ENCODE results near the gene SLC26A2.
"Not testable (repeated sequence)": the region's sequence is repeated elsewhere in the genome, so short reads cannot be mapped to it uniquely, and the experiment has no call there.

SLC26A2 gene

DNA sequence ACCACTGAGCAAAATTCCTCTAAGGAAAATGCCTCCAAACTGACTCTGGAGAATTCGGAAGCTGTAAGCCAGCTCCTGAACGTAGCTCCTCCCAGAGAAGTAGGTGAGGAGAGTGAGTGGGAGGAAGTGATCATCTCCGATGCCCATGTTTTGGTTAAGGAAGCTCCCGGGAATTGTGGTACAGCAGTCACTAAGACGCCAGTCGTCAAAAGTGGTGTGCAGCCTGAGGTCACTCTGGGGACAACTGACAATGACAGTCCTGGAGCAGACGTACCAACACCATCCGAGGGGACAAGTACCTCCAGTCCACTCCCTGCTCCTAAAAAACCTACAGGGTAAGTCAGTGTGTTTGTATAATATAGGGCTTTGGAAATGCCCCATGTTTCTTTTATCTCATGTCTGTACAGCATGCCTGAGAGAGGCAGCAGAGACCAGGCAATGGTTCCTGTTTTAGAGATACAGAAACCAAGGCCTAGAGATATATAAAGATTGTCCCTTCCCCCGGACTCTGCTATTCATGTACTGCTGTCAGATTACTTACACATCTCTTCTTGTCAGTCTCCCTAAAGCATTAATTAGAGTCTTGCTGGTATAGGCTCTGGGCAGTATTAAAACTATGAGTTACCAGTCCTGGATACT lies 63.9 kb downstream of the SLC26A2 start:
- Histone ChIP-seq H3K4me1 (peaks cover 0 to 32% (median 8%) of the 10 kb centered on the region in 4 donors), H3K4me3 (no peak overlapping the region), H3K36me3 (peaks cover 49 to 74% (median 64%) of the 10 kb centered on the region in 3 donors), H3K27ac (no peak overlapping the region), H3K9me3 (no peaks in the 10 kb centered on the region), H3K27me3 (no peaks in the 10 kb centered on the region)
- no peak for DNase-seq
- TF ChIP-seq, protein P1, sequence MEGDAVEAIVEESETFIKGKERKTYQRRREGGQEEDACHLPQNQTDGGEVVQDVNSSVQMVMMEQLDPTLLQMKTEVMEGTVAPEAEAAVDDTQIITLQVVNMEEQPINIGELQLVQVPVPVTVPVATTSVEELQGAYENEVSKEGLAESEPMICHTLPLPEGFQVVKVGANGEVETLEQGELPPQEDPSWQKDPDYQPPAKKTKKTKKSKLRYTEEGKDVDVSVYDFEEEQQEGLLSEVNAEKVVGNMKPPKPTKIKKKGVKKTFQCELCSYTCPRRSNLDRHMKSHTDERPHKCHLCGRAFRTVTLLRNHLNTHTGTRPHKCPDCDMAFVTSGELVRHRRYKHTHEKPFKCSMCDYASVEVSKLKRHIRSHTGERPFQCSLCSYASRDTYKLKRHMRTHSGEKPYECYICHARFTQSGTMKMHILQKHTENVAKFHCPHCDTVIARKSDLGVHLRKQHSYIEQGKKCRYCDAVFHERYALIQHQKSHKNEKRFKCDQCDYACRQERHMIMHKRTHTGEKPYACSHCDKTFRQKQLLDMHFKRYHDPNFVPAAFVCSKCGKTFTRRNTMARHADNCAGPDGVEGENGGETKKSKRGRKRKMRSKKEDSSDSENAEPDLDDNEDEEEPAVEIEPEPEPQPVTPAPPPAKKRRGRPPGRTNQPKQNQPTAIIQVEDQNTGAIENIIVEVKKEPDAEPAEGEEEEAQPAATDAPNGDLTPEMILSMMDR (IDR thresholded peaks at IDR 0.05): no peak
- intact Hi-C loops (cut with DNase I; ENCODE audit: low total_unique reads): no loop called here

DNA sequence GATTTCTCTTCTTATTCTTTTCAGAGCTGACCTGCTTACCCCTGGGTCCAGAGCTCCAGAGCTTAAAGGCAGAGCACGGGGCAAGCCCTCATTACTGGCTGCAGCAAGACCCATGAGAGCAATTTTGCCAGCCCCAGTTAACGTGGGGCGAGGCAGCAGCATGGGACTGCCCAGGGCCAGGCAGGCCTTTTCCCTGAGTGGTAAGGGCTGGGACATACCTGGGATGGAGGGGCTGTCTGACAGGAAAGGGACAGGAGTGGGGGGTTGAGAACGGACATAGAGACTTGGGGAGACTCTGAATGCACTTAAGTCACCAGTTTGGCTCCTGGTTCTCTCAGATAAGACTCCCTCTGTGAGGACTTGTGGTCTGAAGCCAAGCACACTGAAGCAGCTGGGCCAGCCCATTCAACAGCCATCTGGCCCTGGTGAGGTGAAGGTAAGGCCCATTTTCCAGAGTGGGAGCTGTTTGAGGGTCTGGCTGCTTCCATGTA lies 66.2 kb downstream of the SLC26A2 start:
- peaks cover 47 to 75% (median 71%) of the 10 kb centered on the region in 3 donors for H3K36me3 ChIP-seq
- no peak for DNase-seq

DNA sequence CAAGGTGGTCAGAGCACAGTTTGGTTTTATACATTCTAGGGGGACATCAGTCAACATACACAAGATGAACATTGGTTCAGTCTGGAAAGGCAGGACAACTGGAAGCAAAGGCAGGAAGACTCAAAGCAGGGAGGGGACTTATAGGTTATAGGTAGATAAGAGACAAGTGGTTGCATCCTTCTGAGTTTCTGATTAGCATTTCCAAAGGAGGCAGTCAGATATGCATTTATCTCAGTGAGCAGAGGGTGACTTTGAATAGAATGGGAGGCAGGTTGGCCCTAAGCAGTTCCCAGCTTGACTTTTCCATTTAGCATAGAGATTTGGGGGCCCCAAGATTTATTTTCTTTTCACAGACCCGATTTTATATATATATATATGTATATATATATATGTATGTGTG lies 67.5 kb downstream of the SLC26A2 start:
- intact Hi-C loops (cut with DNase I; ENCODE audit: low total_unique reads); H3K27ac ChIP-seq; H3K4me1 ChIP-seq; H3K9me3 ChIP-seq; H3K27me3 ChIP-seq; H3K4me3 ChIP-seq; DNase-seq: not testable (repeated sequence)
- peaks cover 60 to 83% (median 80%) of the 10 kb centered on the region in 3 donors for H3K36me3 ChIP-seq

More for the DNA sequence above, 66.2 kb downstream of the SLC26A2 start:
- Histone ChIP-seq H3K27me3 (no peaks in the 10 kb centered on the region), H3K9me3 (no peaks in the 10 kb centered on the region), H3K4me3 (no peak overlapping the region), H3K4me1 (peaks cover 0 to 23% (median 5%) of the 10 kb centered on the region in 4 donors), H3K27ac (no peak overlapping the region)
- TF ChIP-seq, protein P1 (IDR thresholded peaks at IDR 0.05): no peak
- intact Hi-C loops (cut with DNase I; ENCODE audit: low total_unique reads): no loop called here

DNA sequence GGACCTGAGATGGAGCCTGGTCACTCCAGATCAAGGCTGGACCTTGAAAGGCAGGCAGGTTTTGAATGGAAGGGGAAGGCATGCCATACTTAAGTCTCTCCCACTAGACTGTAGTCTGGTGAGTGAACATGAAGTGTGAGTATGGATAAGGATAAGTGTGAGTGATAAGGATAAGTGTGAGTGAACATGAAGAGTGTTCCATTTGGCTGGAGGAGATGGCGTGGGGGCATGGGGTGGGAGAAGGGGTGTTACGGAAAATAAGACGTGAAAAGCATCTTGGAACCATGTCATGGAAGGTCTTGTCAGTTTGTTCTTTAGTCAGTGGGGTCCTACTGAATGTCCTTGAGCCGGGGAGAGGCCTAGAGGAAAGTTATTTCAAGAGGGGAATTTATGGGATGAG lies 72.8 kb downstream of the SLC26A2 start:
- Histone ChIP-seq H3K27ac (no peak overlapping the region), H3K36me3 (peaks cover 72 to 89% (median 86%) of the 10 kb centered on the region in 3 donors), H3K27me3 (no peaks in the 10 kb centered on the region), H3K4me3 (no peak overlapping the region), H3K9me3 (no peaks in the 10 kb centered on the region), H3K4me1 (no peaks in the 10 kb centered on the region)
- intact Hi-C loops (cut with DNase I; ENCODE audit: low total_unique reads): no loop called here
- DNase-seq: no peak
- TF ChIP-seq, protein P1 (IDR thresholded peaks at IDR 0.05): no peak

DNA sequence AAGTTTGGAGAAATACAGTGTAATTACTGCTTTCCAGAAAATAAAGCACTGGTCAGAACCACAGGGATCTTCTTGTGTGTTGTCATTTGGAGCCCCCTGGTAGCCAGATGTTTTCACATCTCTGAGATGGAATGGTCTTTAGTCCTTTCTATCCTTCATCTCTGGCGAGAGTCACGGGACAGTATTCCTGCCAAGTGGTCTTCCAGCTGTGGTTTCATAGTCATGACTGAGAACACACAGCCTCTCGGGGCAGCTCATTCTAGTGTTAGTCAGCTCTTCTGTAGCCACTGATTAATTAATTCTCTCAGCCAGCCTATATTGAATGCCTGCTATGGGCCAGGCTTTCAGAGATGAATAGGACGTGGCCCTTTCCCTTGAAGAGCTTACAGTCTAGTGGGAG lies 74.1 kb downstream of the SLC26A2 start:
- Histone ChIP-seq H3K4me3 (no peak overlapping the region), H3K9me3 (no peaks in the 10 kb centered on the region), H3K27ac (no peak overlapping the region), H3K4me1 (no peaks in the 10 kb centered on the region), H3K27me3 (no peaks in the 10 kb centered on the region), H3K36me3 (peaks cover 73 to 98% (median 92%) of the 10 kb centered on the region in 3 donors)
- TF ChIP-seq, protein P1 (IDR thresholded peaks at IDR 0.05): no peak
- intact Hi-C loops (cut with DNase I; ENCODE audit: low total_unique reads): no loop called here
- peak in 1 of 2 donors; percentile 65 for DNase-seq

DNA sequence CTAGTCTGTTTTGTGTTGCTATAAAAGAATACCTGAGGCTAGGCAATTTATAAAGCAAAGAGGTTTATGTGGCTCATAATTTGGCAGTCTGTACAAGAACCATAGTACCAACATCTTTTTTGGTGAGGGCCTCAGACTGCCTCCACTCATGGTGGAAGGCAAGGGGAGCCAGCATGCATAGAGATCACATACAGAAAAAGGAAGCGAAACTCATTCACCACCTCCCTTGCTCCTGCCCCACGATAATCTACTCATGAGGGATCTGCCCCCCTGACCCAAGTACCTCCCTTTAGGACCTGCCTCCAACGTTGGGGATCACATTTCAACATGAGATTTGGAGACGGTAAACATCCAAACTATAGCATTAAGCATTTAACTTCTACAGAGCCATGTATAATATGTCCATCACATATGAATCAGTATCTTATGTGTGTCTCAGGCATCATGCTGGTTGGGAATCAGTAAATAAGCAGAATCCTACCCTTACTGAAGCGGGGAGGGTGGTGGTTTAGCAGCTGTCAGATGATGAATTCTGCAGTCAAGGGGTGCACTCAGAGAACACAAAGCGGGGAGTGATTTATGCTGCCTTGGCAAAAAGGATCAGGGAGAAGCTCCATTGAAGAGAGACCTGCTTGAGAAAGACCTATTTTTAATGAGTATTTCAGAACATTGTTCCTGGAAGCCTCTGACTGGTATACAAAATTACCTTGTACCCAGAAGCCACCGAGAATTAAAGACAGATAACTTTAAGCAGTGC lies 74.8 kb downstream of the SLC26A2 start:
- Histone ChIP-seq H3K4me3 (no peak overlapping the region), H3K4me1 (no peaks in the 10 kb centered on the region), H3K27me3 (no peaks in the 10 kb centered on the region), H3K36me3 (peaks cover 68 to 96% (median 90%) of the 10 kb centered on the region in 3 donors), H3K27ac (no peak overlapping the region), H3K9me3 (no peaks in the 10 kb centered on the region)
- intact Hi-C loops (cut with DNase I; ENCODE audit: low total_unique reads): no loop called here
- TF ChIP-seq, protein P1 (IDR thresholded peaks at IDR 0.05): no peak
- no peak for DNase-seq
